Measurements from ENCODE around the gene VAPB.

- no peak for TF ChIP-seq POLR2AphosphoS5 (IDR thresholded peaks at IDR 0.05; ENCODE audit: borderline replicate concordance, low read depth, low read length)
- TF ChIP-seq EZH2 (IDR thresholded peaks at IDR 0.05): no peak
Observed at GRCh38 chr20:58436868-58437645, 48.0 kb downstream of the VAPB start.

Measured in SK-N-MC (cell line).